A673 (cell line): Measurements from ENCODE around the gene SCART1.

Experiments
- CTCF ChIP-seq: fragments of 300-800, 200-600 bp; sonication (generic); conservative IDR thresholded peaks from 2 replicates; pipeline ENCODE4 v1.5.1; 2017; ENCODE audit warnings: low read depth, mild to moderate bottlenecking, antibody characterized with exemption, low read length, moderate library complexity, mixed read lengths
- EZH2 ChIP-seq: fragments of 200-600 bp; sonication (generic); IDR thresholded peaks from 2 replicates; pipeline ENCODE4 v1.6.1; 2017; ENCODE audit warnings: borderline replicate concordance, low read depth, mild to moderate bottlenecking, mixed read lengths, antibody characterized with exemption, low read length; ENCODE audit not compliant: poor library complexity, severe bottlenecking

- no peak for TF ChIP-seq CTCF
- no peak for TF ChIP-seq EZH2
Measured at GRCh38 chr10:133457100-133457841, 3.5 kb downstream of the SCART1 start.
